ENCODE results near the gene ADGRV1.

The ADGRV1 gene

DNA sequence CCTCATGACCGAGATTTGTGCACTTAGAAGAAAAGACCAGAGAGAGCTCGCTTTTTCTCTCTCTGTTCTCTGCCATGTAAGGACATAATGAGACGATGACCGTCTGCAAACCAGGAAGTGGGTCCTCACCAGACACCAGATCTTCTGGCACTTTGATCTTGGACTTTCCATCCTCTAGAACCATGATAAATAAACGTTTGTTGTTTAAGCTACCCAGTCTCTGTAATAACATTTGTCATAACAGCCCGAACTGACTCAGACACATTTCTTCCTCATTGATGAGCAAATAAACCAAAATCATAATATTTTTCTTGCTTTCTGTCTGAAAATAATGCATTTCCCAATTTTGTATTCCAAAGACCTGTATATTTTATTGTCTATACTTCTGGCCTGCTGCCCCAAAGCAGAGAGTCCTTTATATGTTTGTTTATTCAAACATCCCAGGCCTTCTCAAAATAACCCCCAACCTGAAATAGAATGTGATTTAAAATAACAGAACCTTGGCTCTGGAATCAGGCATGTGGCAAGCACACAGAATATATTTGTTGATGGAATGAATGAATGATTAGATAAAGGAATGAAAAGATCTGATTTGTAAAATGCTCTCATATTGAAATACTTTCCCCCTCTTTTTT, 396.5 kb downstream of the ADGRV1 start:
- in situ Hi-C loops (cut with HindIII; ENCODE audit: low sequenced_read_pairs) = no loop called here
- TF ChIP-seq, protein P1, sequence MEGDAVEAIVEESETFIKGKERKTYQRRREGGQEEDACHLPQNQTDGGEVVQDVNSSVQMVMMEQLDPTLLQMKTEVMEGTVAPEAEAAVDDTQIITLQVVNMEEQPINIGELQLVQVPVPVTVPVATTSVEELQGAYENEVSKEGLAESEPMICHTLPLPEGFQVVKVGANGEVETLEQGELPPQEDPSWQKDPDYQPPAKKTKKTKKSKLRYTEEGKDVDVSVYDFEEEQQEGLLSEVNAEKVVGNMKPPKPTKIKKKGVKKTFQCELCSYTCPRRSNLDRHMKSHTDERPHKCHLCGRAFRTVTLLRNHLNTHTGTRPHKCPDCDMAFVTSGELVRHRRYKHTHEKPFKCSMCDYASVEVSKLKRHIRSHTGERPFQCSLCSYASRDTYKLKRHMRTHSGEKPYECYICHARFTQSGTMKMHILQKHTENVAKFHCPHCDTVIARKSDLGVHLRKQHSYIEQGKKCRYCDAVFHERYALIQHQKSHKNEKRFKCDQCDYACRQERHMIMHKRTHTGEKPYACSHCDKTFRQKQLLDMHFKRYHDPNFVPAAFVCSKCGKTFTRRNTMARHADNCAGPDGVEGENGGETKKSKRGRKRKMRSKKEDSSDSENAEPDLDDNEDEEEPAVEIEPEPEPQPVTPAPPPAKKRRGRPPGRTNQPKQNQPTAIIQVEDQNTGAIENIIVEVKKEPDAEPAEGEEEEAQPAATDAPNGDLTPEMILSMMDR (IDR thresholded peaks at IDR 0.05; ENCODE audit: low read depth, low read length, missing control alignments) = no peak

GRCh38 chr5:90956511-90957097, 398.0 kb downstream of the ADGRV1 start:
- H3K4me3 ChIP-seq (ENCODE audit: low read depth, low read length) = no peak overlapping the region
- no peak for DNase-seq (ENCODE audit: low read depth)
- TF ChIP-seq, protein P1 (IDR thresholded peaks at IDR 0.05; ENCODE audit: low read depth, low read length, missing control alignments) = no peak
- in situ Hi-C loops (cut with HindIII; ENCODE audit: low sequenced_read_pairs) = no loop called here

More for the DNA sequence above, 396.5 kb downstream of the ADGRV1 start:
- no peak overlapping the region for H3K4me3 ChIP-seq (ENCODE audit: low read depth, low read length)
- no peak for DNase-seq (ENCODE audit: low read depth)

DNA sequence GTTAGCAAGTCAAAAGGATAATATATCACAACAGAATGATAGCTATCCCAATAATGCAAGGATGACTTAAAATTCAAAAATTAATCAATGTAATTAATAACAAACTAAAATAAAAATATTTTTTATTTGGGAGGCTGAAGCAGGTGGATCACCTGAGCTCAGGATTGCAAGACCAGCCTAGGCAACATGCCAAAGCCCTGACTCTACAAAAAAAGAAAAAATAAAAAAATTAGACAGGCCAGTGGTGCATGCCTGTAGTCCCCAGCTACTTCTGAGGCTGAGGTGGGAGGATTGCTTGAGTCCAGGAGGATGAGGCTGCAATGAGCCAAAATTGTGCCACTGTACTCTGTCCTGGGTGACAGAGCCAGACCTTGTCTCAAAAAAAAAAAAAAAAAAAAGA, 399.3 kb downstream of the ADGRV1 start:
- H3K4me3 ChIP-seq (ENCODE audit: low read depth, low read length) = no peak overlapping the region
- in situ Hi-C loops (cut with HindIII; ENCODE audit: low sequenced_read_pairs) = no loop called here
- no peak for DNase-seq (ENCODE audit: low read depth)
- TF ChIP-seq, protein P1 (IDR thresholded peaks at IDR 0.05; ENCODE audit: low read depth, low read length, missing control alignments) = no peak

DNA sequence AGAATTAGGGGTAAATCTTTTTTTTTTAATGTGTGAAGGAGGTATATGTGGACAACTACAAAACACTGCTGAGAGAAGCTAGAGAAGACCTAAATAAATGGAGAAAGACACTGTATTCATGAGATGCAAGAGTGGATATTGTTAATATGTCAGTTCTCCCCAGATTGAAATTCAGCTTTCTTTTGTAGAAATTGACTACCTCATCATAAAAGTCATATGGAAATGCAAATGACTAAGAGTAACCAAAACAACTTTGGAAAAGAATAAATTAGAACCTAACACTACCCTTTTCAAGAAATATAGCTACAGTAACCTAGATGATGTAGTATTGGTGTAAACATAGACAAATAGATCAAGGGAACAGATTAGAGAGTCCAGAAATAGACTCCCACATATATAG, 400.7 kb downstream of the ADGRV1 start:
- in situ Hi-C loops (cut with HindIII; ENCODE audit: low sequenced_read_pairs) = no loop called here
- no peak for DNase-seq (ENCODE audit: low read depth)
- TF ChIP-seq, protein P1 (IDR thresholded peaks at IDR 0.05; ENCODE audit: low read depth, low read length, missing control alignments) = no peak
- no peak overlapping the region for H3K4me3 ChIP-seq (ENCODE audit: low read depth, low read length)

- no peak overlapping the region for H3K4me3 ChIP-seq (ENCODE audit: low read depth, low read length)
- no peak for DNase-seq (ENCODE audit: low read depth)
- TF ChIP-seq, protein P1 (IDR thresholded peaks at IDR 0.05; ENCODE audit: low read depth, low read length, missing control alignments) = no peak
- in situ Hi-C loops (cut with HindIII; ENCODE audit: low sequenced_read_pairs) = no loop called here
These were observed 403.9 kb downstream of the ADGRV1 start for GRCh38 chr5:90962481-90962880.

DNA sequence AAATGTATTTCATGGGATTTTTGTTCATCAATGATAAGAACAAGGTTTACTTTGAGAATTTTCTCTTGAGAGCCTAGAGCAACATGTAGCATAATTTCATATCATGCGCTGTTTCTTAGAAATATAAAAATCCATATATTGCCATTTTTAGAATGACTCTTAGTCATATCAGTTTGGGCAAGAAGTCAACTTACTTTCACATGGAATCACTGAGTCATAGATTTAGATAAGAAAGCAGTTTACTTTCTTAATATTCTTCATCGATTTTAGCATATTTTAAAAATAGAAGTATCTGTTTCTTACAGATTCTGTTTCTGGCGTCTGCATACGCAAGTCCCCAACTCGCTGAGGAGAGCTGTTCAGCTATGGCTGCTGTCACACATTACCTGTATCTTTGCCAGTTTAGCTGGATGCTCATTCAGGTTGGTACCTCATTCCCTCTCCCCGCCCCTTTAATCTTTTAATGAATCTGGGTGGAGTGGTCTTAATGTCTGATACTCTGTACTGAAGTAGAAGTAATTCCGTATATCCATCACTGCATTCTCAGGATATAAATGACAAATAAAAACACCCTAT, 406.6 kb downstream of the ADGRV1 start:
- in situ Hi-C loops (cut with HindIII; ENCODE audit: low sequenced_read_pairs) = no loop called here
- TF ChIP-seq, protein P1 (IDR thresholded peaks at IDR 0.05; ENCODE audit: low read depth, low read length, missing control alignments) = no peak
- H3K4me3 ChIP-seq (ENCODE audit: low read depth, low read length) = no peak overlapping the region
- DNase-seq (ENCODE audit: low read depth) = no peak

Measured in astrocyte of the cerebellum (primary cell).